GM18520 (cell line): ENCODE results near the gene TPCN1.

Source experiments
- ATAC-seq: cut with Tn5 transposase; IDR thresholded peaks from one replicate; pipeline ENCODE4 v1.9.1; 2021; ENCODE audit not compliant: unreplicated experiment

The TPCN1 gene

GRCh38 chr12:113239811-113240331 lies 18.6 kb downstream of the TPCN1 start:
- ATAC-seq, result no peak

- ATAC-seq, result no peak
Observed at GRCh38 chr12:113240395-113240794, 19.1 kb downstream of the TPCN1 start.

GRCh38 chr12:113241191-113242025 lies 20.1 kb downstream of the TPCN1 start:
- ATAC-seq, result no peak

- ATAC-seq, result no peak
Observed at GRCh38 chr12:113242026-113242418, 20.8 kb downstream of the TPCN1 start.

GRCh38 chr12:113242560-113242959 lies 21.3 kb downstream of the TPCN1 start:
- no peak for ATAC-seq

- no peak for ATAC-seq
Observed at GRCh38 chr12:113244047-113244460, 22.8 kb downstream of the TPCN1 start.

- ATAC-seq, result no peak
Observed at GRCh38 chr12:113244478-113244958, 23.3 kb downstream of the TPCN1 start.

- ATAC-seq, result no peak
Observed at GRCh38 chr12:113245695-113246477, 24.6 kb downstream of the TPCN1 start.

GRCh38 chr12:113246478-113247122 lies 25.3 kb downstream of the TPCN1 start:
- no peak for ATAC-seq

- ATAC-seq, result no peak
Observed at GRCh38 chr12:113247123-113248050, 26.1 kb downstream of the TPCN1 start.

- ATAC-seq, result no peak
Observed at GRCh38 chr12:113248051-113248825, 27.0 kb downstream of the TPCN1 start.

- ATAC-seq, result no peak
Observed at GRCh38 chr12:113248842-113249435, 27.7 kb downstream of the TPCN1 start.

- ATAC-seq, result no peak
Observed at GRCh38 chr12:113249546-113249945, 28.3 kb downstream of the TPCN1 start.

- no peak for ATAC-seq
Observed at GRCh38 chr12:113250045-113250444, 28.8 kb downstream of the TPCN1 start.

- no peak for ATAC-seq
Observed at GRCh38 chr12:113251404-113252070, 30.3 kb downstream of the TPCN1 start.

- no peak for ATAC-seq
Observed at GRCh38 chr12:113252494-113252893, 31.2 kb downstream of the TPCN1 start.

- ATAC-seq, result no peak
Observed at GRCh38 chr12:113253532-113254285, 32.4 kb downstream of the TPCN1 start.

- no peak for ATAC-seq
Observed at GRCh38 chr12:113254298-113254697, 33.0 kb downstream of the TPCN1 start.
